ENCODE measurements around the gene CASQ2. TPM values are rescaled to one million over a fixed set of nuclear protein-coding genes. Genes with fewer than 3 reads are reported as not detected.

CASQ2 gene
- total and polyA plus RNA-seq, 2 donors (not counting 1 experiment from before 2014, with no cell fraction given): not detected

DNA sequence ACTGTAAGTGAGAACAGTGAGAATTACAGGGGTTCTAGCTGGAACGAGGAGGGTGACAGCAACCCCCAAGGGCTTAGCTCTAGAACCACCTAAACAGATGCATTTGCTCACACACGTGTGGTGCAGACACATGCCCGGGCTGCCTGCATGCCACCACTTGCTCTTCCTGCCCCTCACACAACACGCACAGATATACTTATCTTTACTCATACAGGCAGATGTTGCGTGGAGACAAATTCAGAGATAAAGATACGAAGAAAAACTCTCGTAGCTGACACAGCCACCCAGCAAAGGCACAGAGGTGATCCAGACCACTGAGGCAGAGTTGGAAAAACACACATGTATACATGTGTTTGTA lies 113.2 kb downstream of the CASQ2 start:
- DNase-seq: no peak
- H4K20me1 ChIP-seq (ENCODE audit: control insufficient read depth, insufficient read depth, low read length, poor library complexity, severe bottlenecking): no peaks in the 10 kb centered on the region
- no peaks in the 10 kb centered on the region for H3K79me2 ChIP-seq (ENCODE audit: control insufficient read depth, insufficient read depth, low read length)
- ChIA-PET POLR2A (no interaction called here), CTCF (no interaction called here)
- Mint-ChIP-seq H3K27me3 (no peaks in the 10 kb centered on the region), H3K4me3 (no peak overlapping the region), H3K4me1 (no peaks in the 10 kb centered on the region), H3K27ac (no peak overlapping the region), H3K9me3 (ENCODE audit: insufficient read depth) (no peaks in the 10 kb centered on the region)
- no peaks in the 10 kb centered on the region for H3K27me3 ChIP-seq (replicated peaks in 1 of 4; ENCODE audit: control extremely low read depth in 1 of 4, control insufficient read depth in 3 of 4, insufficient read depth in 4 of 4, low read length in 3 of 4)
- H3K9ac ChIP-seq (ENCODE audit: low read length): no peak overlapping the region
- no peaks in the 10 kb centered on the region for H3K4me1 ChIP-seq (ENCODE audit: control insufficient read depth in 2 of 2, insufficient read depth in 2 of 2, low read length in 2 of 2)
- TF ChIP-seq EZH2 (IDR thresholded peaks at IDR 0.05; ENCODE audit: borderline replicate concordance, insufficient read depth, low read depth, low read length, poor library complexity, severe bottlenecking): no peak
- no peak for TF ChIP-seq CTCF (IDR thresholded peaks at IDR 0.05)
- H2AFZ ChIP-seq (ENCODE audit: insufficient read depth, low read depth, low read length, poor library complexity, severe bottlenecking): no peak overlapping the region
- whole genome bisulfite sequencing (ENCODE audit: insufficient coverage): 47% methylated on average over 6 of the region's 7 CpGs
- H3K36me3 ChIP-seq (replicated peaks in 1 of 2; ENCODE audit: control extremely low read depth in 1 of 2, control insufficient read depth in 1 of 2, extremely low read depth in 1 of 2, insufficient read depth in 2 of 2, low read length in 1 of 2): no peaks in the 10 kb centered on the region
- intact Hi-C loops (cut with micrococcal nuclease): no loop called here
- no peak for ATAC-seq (ENCODE audit: low read depth)
- H3K4me3 ChIP-seq (ENCODE audit: control extremely low read depth in 1 of 5, extremely low read depth in 1 of 5, insufficient read depth in 1 of 5, low read depth in 2 of 5, low read length in 4 of 5): no peak overlapping the region
- H3K4me2 ChIP-seq (replicated peaks; ENCODE audit: low read depth, low read length, poor library complexity, severe bottlenecking): no peak overlapping the region
- no peaks in the 10 kb centered on the region for H3K9me3 ChIP-seq (ENCODE audit: control extremely low read depth in 1 of 3, control insufficient read depth in 2 of 3, insufficient read depth in 1 of 3, low read length in 2 of 3)
- no peak overlapping the region for H3K27ac ChIP-seq (ENCODE audit: low read length in 2 of 2)

- no peaks in the 10 kb centered on the region for H3K9me3 ChIP-seq (ENCODE audit: control extremely low read depth in 1 of 3, control insufficient read depth in 2 of 3, insufficient read depth in 1 of 3, low read length in 2 of 3)
- ATAC-seq (ENCODE audit: low read depth) (no peak), DNase-seq (no peak)
- no peaks in the 10 kb centered on the region for H4K20me1 ChIP-seq (ENCODE audit: control insufficient read depth, insufficient read depth, low read length, poor library complexity, severe bottlenecking)
- no peaks in the 10 kb centered on the region for H3K27me3 Mint-ChIP-seq
- CTCF ChIA-PET: interaction anchor here (0.6 kb wide), 1 partner anchor 38 kb away, joined by 3 read pairs; no protein-coding TSS in a partner anchor
- H3K9me3 Mint-ChIP-seq (ENCODE audit: insufficient read depth): no peaks in the 10 kb centered on the region
- H3K4me1 Mint-ChIP-seq: no peaks in the 10 kb centered on the region
- TF ChIP-seq EZH2 (IDR thresholded peaks at IDR 0.05; ENCODE audit: borderline replicate concordance, insufficient read depth, low read depth, low read length, poor library complexity, severe bottlenecking) (no peak), CTCF (IDR thresholded peaks at IDR 0.05) (no peak)
- H3K27me3 ChIP-seq (replicated peaks in 1 of 4; ENCODE audit: control extremely low read depth in 1 of 4, control insufficient read depth in 3 of 4, insufficient read depth in 4 of 4, low read length in 3 of 4): no peaks in the 10 kb centered on the region
- no peak overlapping the region for H3K4me3 Mint-ChIP-seq
- intact Hi-C loops (cut with micrococcal nuclease): no loop called here
- H3K4me3 ChIP-seq (ENCODE audit: control extremely low read depth in 1 of 5, extremely low read depth in 1 of 5, insufficient read depth in 1 of 5, low read depth in 2 of 5, low read length in 4 of 5): no peak overlapping the region
- H3K79me2 ChIP-seq (ENCODE audit: control insufficient read depth, insufficient read depth, low read length): no peaks in the 10 kb centered on the region
- H3K27ac ChIP-seq (ENCODE audit: low read length in 2 of 2): no peak overlapping the region
- H3K36me3 ChIP-seq (replicated peaks in 1 of 2; ENCODE audit: control extremely low read depth in 1 of 2, control insufficient read depth in 1 of 2, extremely low read depth in 1 of 2, insufficient read depth in 2 of 2, low read length in 1 of 2): no peaks in the 10 kb centered on the region
- H3K9ac ChIP-seq (ENCODE audit: low read length): no peak overlapping the region
- H2AFZ ChIP-seq (ENCODE audit: insufficient read depth, low read depth, low read length, poor library complexity, severe bottlenecking): no peak overlapping the region
- POLR2A ChIA-PET: no interaction called here
- 30% methylated on average over 6 of the region's 14 CpGs for WGBS (ENCODE audit: insufficient coverage)
- H3K27ac Mint-ChIP-seq: no peak overlapping the region
- no peaks in the 10 kb centered on the region for H3K4me1 ChIP-seq (ENCODE audit: control insufficient read depth in 2 of 2, insufficient read depth in 2 of 2, low read length in 2 of 2)
- H3K4me2 ChIP-seq (replicated peaks; ENCODE audit: low read depth, low read length, poor library complexity, severe bottlenecking): no peak overlapping the region
Measured at GRCh38 chr1:115654663-115655305, 113.7 kb downstream of the CASQ2 start.
